Keratinocyte (primary cell): Measurements from ENCODE around the gene RNF183. TPM values are rescaled to one million over a fixed set of nuclear protein-coding genes. Genes with fewer than 3 reads are reported as not detected.

Experiments used
- DNase-seq: peaks from one replicate; pipeline ENCODE4 v3.0.0-alpha.2; 2011; ENCODE audit warnings: low read depth, missing footprints, low spot score
- FAIRE-seq: peaks from 2 replicates; lab custom pipeline; 2011; peaks lifted over from hg19 to GRCh38; lab: Jason Lieb, UNC
- H2AFZ ChIP-seq: 2 replicates; pipeline ENCODE4 v1.6.0; 2012; ENCODE audit warnings: low read length, control low read depth, inconsistent platforms; ENCODE audit not compliant: control insufficient read depth
- H3K27ac ChIP-seq: 2 replicates; pipeline ENCODE4 v1.5.1; 2011; ENCODE audit warnings: low read length; ENCODE audit not compliant: control insufficient read depth, insufficient read depth
- H3K27me3 ChIP-seq: 3 replicates; pipeline ENCODE4 v1.6.0; 2011; ENCODE audit warnings: low read length; ENCODE audit not compliant: control insufficient read depth, insufficient read depth; ENCODE audit errors: extremely low read depth
- H3K36me3 ChIP-seq, 2 experiments: 2 replicates in 1 of 2; 3 replicates in 1 of 2; pipeline ENCODE4 v1.5.1; 2011; ENCODE audit warnings: low read length in 2 of 2, mild to moderate bottlenecking in 1 of 2; ENCODE audit not compliant: control insufficient read depth in 2 of 2, insufficient read depth in 2 of 2; ENCODE audit errors: extremely low read depth in 1 of 2
- H3K4me1 ChIP-seq: 3 replicates; pipeline ENCODE4 v1.5.1; 2011; ENCODE audit warnings: low read length; ENCODE audit not compliant: control insufficient read depth, insufficient read depth; ENCODE audit errors: extremely low read depth
- H3K4me2 ChIP-seq: 3 replicates; pipeline ENCODE4 v1.6.0; 2011; ENCODE audit warnings: low read depth, low read length; ENCODE audit not compliant: control insufficient read depth, insufficient read depth; ENCODE audit errors: extremely low read depth
- H3K4me3 ChIP-seq, 3 experiments: fragments of 200-600 bp in 1 of 3; sonication (generic) in 1 of 3; 2 replicates in 2 of 3; 3 replicates in 1 of 3; pipeline ENCODE4 v1.5.1; 2011 to 2016; ENCODE audit warnings: low read length in 3 of 3, mild to moderate bottlenecking in 3 of 3, control low read depth in 2 of 3, inconsistent platforms in 1 of 3, low read depth in 1 of 3, mixed read lengths in 1 of 3, mixed run types in 1 of 3, moderate library complexity in 1 of 3; ENCODE audit not compliant: control insufficient read depth in 2 of 3, insufficient read depth in 2 of 3; ENCODE audit errors: extremely low read depth in 1 of 3
- H3K79me2 ChIP-seq: 2 replicates; pipeline ENCODE4 v1.6.0; 2012; ENCODE audit warnings: low read length; ENCODE audit not compliant: control insufficient read depth, insufficient read depth
- H3K9ac ChIP-seq: 3 replicates; pipeline ENCODE4 v1.6.0; 2011; ENCODE audit warnings: low read length; ENCODE audit not compliant: control insufficient read depth, insufficient read depth; ENCODE audit errors: extremely low read depth
- H3K9me1 ChIP-seq: 3 replicates; pipeline ENCODE4 v1.6.0; 2011; ENCODE audit warnings: low read length; ENCODE audit not compliant: control insufficient read depth, insufficient read depth; ENCODE audit errors: extremely low read depth
- H3K9me3 ChIP-seq: 2 replicates; pipeline ENCODE4 v1.5.1; 2012; ENCODE audit warnings: low read depth, low read length; ENCODE audit not compliant: control insufficient read depth
- H4K20me1 ChIP-seq: 3 replicates; pipeline ENCODE4 v1.6.0; 2011; ENCODE audit warnings: low read length; ENCODE audit not compliant: control insufficient read depth, insufficient read depth; ENCODE audit errors: extremely low read depth
- CTCF ChIP-seq, 3 experiments: IDR thresholded peaks in 1 of 3; conservative IDR thresholded peaks in 1 of 3; optimal IDR thresholded peaks in 1 of 3; 2 replicates in 2 of 3; 3 replicates in 1 of 3; pipeline versions ENCODE3 to v1.5.1; 2011; ENCODE audit warnings: low read length in 3 of 3, mild to moderate bottlenecking in 3 of 3, moderate library complexity in 2 of 3, control low read depth in 1 of 3, inconsistent platforms in 1 of 3; ENCODE audit not compliant: insufficient read depth in 2 of 3; ENCODE audit errors: extremely low read depth in 1 of 3
- EZH2 ChIP-seq: IDR thresholded peaks from one replicate; pipeline ENCODE4 v1.6.1; 2012; ENCODE audit warnings: inconsistent platforms, mild to moderate bottlenecking, low read length, moderate library complexity
- dilution Hi-C: fragments of 300-500 bp; cut with MboI; formaldehyde crosslinking; loops from one replicate; pipeline ENCODE4 v1.7.0; 2020; ENCODE audit warnings: low sequenced_read_pairs; ENCODE audit not compliant: extremely low pct_ligation_motif_present
- polyA plus RNA-seq, 5 experiments: library from polyadenylated mRNA; depleted of rRNA in 3 of 5; stranded (reverse) in 3 of 5; stranded (forward) in 1 of 5; unstranded in 1 of 5; fragments of >200 nt; gene quantifications; 1 replicate in 1 of 5; 2 replicates in 3 of 5; 3 replicates in 1 of 5; pipeline versions ENCODE4 v1.2.1 to v1.2.3, GENCODE V29; 2011 to 2012; ENCODE audit warnings: missing spikeins in 2 of 5, low read depth in 1 of 5, low replicate concordance in 1 of 5

The RNF183 gene
- polyA plus RNA-seq, 1 donor (not counting 4 experiments of a cell fraction or from before 2014, with no cell fraction given) = not detected

GRCh38 chr9:113352006-113352405, 48.8 kb upstream of the RNF183 start:
- Histone ChIP-seq H3K9me3 (no peaks in the 10 kb centered on the region), H3K79me2 (no peaks in the 10 kb centered on the region), H2AFZ (no peak overlapping the region), H3K9me1 (no peaks in the 10 kb centered on the region), H3K4me1 (peaks cover 9% of the 10 kb centered on the region), H3K9ac (no peak overlapping the region), H4K20me1 (no peaks in the 10 kb centered on the region), H3K27me3 (peaks cover 31% of the 10 kb centered on the region), H3K4me2 (no peak overlapping the region), H3K4me3 (no peak overlapping the region), H3K27ac (no peak overlapping the region), H3K36me3 (no peaks in the 10 kb centered on the region)
- DNase-seq (no peak), FAIRE-seq (no peak)
- dilution Hi-C loops = no loop called here
- no peak for TF ChIP-seq CTCF (optimal IDR thresholded peaks at IDR 0.05 in 1 of 3, IDR thresholded peaks at IDR 0.05 in 1 of 3, conservative IDR thresholded peaks at IDR 0.05 in 1 of 3; ENCODE audit: extremely low read depth in 1 of 3, insufficient read depth in 2 of 3, low read length in 3 of 3)
- TF ChIP-seq EZH2 = no peak

GRCh38 chr9:113350937-113351336, 47.8 kb upstream of the RNF183 start:
- Histone ChIP-seq H3K4me1 (peaks cover 9% of the 10 kb centered on the region), H3K27ac (no peak overlapping the region), H3K9me1 (no peaks in the 10 kb centered on the region), H3K4me2 (no peak overlapping the region), H3K36me3 (no peaks in the 10 kb centered on the region), H3K9me3 (no peaks in the 10 kb centered on the region), H2AFZ (no peak overlapping the region), H3K9ac (no peak overlapping the region), H3K79me2 (no peaks in the 10 kb centered on the region), H4K20me1 (no peaks in the 10 kb centered on the region), H3K4me3 (no peak overlapping the region), H3K27me3 (peaks cover 31% of the 10 kb centered on the region)
- FAIRE-seq (no peak), DNase-seq (no peak)
- dilution Hi-C loops = no loop called here
- TF ChIP-seq CTCF (optimal IDR thresholded peaks at IDR 0.05 in 1 of 3, IDR thresholded peaks at IDR 0.05 in 1 of 3, conservative IDR thresholded peaks at IDR 0.05 in 1 of 3; ENCODE audit: extremely low read depth in 1 of 3, insufficient read depth in 2 of 3, low read length in 3 of 3) (no peak), EZH2 (no peak)
